ENCODE results near the gene ZFPM1. TPM values are rescaled to one million over a fixed set of nuclear protein-coding genes. Genes with fewer than 3 reads are reported as not detected.

ZFPM1 gene
- polyA plus RNA-seq, 1 experiment, result 0.22 TPM

DNA sequence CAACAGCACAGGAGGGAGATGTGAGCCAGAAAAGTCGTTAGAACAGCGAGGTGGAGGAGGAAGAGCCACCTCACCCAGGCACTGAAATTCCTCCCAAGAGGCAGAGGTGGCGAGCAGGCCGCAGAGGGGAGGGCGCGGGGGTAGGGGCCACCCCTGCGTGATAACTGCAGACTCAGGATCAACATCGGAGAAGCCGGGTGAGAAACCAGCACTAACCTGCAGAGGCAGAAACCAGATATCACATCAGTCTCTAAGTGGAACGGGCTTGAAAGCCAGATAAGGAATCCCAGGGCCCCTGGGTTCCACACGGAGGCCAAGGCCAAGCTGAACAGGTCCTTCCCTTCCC lies 77.8 kb downstream of the ZFPM1 start:
- POLR2A ChIA-PET, result no interaction called here

DNA sequence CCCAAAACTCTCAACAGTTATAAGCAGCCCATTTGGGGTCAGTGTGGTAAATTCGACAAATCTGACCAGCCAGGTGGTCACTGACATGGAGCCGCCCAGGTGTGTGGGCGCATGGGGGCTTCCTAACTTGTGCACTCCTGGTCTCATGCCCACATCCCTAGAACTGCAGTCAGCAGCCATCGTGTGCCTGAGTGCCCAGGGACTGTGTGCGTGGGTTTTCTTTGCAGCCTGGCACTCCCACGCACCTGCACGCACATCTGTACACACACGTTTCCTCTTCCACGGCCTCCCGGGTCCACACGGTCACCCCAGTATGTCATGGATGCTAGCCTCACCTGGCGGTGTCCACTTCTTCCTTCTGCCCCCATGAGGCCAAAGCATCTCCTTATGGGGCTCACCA lies 78.3 kb downstream of the ZFPM1 start:
- Histone ChIP-seq H3K27me3 (ENCODE audit: control insufficient read depth, insufficient read depth, low read length) (no peaks in the 10 kb centered on the region), H3K36me3 (ENCODE audit: control insufficient read depth, insufficient read depth, low read length) (peaks cover 7% of the 10 kb centered on the region), H3K4me3 (ENCODE audit: low read depth, low read length) (no peak overlapping the region)
- ChIA-PET CTCF (no interaction called here), POLR2A (no interaction called here)
- TF ChIP-seq, protein P1, sequence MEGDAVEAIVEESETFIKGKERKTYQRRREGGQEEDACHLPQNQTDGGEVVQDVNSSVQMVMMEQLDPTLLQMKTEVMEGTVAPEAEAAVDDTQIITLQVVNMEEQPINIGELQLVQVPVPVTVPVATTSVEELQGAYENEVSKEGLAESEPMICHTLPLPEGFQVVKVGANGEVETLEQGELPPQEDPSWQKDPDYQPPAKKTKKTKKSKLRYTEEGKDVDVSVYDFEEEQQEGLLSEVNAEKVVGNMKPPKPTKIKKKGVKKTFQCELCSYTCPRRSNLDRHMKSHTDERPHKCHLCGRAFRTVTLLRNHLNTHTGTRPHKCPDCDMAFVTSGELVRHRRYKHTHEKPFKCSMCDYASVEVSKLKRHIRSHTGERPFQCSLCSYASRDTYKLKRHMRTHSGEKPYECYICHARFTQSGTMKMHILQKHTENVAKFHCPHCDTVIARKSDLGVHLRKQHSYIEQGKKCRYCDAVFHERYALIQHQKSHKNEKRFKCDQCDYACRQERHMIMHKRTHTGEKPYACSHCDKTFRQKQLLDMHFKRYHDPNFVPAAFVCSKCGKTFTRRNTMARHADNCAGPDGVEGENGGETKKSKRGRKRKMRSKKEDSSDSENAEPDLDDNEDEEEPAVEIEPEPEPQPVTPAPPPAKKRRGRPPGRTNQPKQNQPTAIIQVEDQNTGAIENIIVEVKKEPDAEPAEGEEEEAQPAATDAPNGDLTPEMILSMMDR (IDR thresholded peaks at IDR 0.05; ENCODE audit: insufficient read depth, low read depth, low read length), result no peak
- DNase-seq (ENCODE audit: low read depth), result no peak

More for the DNA sequence above, 77.8 kb downstream of the ZFPM1 start:
- TF ChIP-seq, protein P1 (IDR thresholded peaks at IDR 0.05; ENCODE audit: insufficient read depth, low read depth, low read length), result no peak
- Histone ChIP-seq H3K36me3 (ENCODE audit: control insufficient read depth, insufficient read depth, low read length) (peaks cover 7% of the 10 kb centered on the region), H3K4me3 (ENCODE audit: low read depth, low read length) (no peak overlapping the region), H3K27me3 (ENCODE audit: control insufficient read depth, insufficient read depth, low read length) (no peaks in the 10 kb centered on the region)
- CTCF ChIA-PET, result no interaction called here
- DNase-seq (ENCODE audit: low read depth), result no peak

DNA sequence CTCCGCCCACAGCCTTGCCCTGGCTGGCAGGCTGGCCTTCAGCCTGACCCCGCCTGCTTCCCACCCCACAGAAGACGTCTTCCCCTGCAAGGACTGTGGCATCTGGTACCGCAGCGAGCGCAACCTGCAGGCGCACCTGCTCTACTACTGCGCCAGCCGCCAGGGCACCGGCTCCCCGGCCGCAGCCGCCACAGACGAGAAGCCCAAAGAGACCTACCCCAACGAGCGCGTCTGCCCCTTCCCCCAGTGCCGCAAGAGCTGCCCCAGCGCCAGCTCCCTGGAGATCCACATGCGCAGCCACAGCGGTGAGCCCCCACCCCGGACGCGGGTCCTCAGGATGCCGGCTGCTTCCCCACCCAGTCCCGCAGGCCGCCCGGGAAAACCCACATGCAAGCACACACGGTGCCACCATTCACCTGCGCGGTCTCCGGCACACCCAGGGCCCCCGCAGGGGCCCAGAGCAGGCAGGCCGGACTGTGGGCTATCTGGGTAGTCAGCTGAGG lies 78.9 kb downstream of the ZFPM1 start:
- POLR2A ChIA-PET, result no interaction called here
- Histone ChIP-seq H3K27me3 (ENCODE audit: control insufficient read depth, insufficient read depth, low read length) (no peaks in the 10 kb centered on the region), H3K4me3 (ENCODE audit: low read depth, low read length) (no peak overlapping the region), H3K36me3 (ENCODE audit: control insufficient read depth, insufficient read depth, low read length) (peaks cover 7% of the 10 kb centered on the region)
- no peak for DNase-seq (ENCODE audit: low read depth)
- CTCF ChIA-PET, result no interaction called here
- TF ChIP-seq, protein P1 (IDR thresholded peaks at IDR 0.05; ENCODE audit: insufficient read depth, low read depth, low read length), result no peak

DNA sequence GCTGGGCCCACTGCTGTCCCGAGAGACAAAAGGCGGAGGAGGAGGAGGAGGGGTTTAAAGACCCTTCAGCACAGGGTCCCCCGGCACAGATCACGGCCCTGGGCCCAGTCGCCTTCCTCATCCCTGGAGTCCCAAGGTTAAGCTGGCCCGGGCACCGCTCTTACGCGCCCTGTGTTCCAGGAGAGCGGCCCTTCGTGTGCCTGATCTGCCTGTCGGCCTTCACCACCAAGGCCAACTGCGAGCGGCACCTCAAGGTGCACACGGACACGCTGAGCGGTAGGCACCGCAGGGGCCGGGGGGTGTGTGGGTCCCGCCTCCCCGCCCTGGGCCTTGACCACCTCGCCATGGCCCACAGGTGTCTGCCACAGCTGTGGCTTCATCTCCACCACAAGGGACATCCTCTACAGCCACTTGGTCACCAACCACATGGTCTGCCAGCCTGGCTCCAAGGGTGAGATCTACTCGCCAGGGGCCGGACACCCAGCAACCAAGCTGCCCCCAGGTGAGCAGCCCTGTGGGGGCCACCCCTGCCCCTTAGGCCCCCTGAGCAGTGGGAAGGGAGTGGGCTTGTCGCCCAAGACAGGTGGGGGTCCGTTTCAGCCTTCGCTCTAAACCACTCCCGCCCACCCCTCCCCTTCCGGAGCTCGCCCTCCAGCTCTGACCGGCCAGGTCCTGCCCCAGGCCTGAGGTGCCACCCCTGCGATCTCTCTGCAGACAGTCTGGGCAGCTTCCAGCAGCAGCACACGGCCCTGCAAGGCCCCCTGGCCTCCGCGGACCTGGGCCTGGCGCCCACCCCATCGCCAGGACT lies 79.6 kb downstream of the ZFPM1 start:
- peaks cover 7% of the 10 kb centered on the region for H3K36me3 ChIP-seq (ENCODE audit: control insufficient read depth, insufficient read depth, low read length)
- H3K4me3 ChIP-seq (ENCODE audit: low read depth, low read length), result no peak overlapping the region
- ChIA-PET CTCF (no interaction called here), POLR2A (no interaction called here)
- TF ChIP-seq, protein P1 (IDR thresholded peaks at IDR 0.05; ENCODE audit: insufficient read depth, low read depth, low read length), result no peak
- DNase-seq (ENCODE audit: low read depth), result no peak
- no peaks in the 10 kb centered on the region for H3K27me3 ChIP-seq (ENCODE audit: control insufficient read depth, insufficient read depth, low read length)

DNA sequence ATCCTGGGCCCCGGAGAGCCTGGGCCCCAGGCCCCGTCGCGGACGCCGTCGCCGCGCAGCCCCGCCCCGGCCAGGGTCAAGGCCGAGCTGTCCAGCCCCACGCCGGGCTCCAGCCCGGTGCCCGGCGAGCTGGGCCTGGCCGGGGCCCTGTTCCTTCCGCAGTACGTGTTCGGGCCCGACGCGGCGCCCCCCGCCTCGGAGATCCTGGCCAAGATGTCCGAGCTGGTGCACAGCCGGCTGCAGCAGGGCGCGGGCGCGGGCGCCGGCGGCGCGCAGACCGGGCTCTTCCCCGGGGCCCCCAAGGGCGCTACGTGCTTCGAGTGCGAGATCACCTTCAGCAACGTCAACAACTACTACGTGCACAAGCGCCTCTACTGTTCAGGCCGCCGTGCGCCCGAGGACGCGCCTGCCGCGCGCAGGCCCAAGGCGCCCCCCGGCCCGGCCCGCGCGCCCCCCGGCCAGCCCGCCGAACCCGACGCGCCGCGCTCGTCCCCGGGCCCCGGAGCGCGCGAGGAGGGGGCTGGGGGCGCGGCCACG lies 80.4 kb downstream of the ZFPM1 start:
- H3K4me3 ChIP-seq (ENCODE audit: low read depth, low read length), result peak overlapping the region; percentile 47
- POLR2A ChIA-PET, result interaction anchor here (0.6 kb wide), 1 partner anchor 754 kb away, joined by 3 read pairs; no protein-coding TSS in a partner anchor
- CTCF ChIA-PET, result interaction anchor here (0.6 kb wide), 1 partner anchor 768 kb away, joined by 3 read pairs; no protein-coding TSS in a partner anchor
- TF ChIP-seq, protein P1 (IDR thresholded peaks at IDR 0.05; ENCODE audit: insufficient read depth, low read depth, low read length), result no peak
- DNase-seq (ENCODE audit: low read depth), result no peak
- H3K27me3 ChIP-seq (ENCODE audit: control insufficient read depth, insufficient read depth, low read length), result peaks cover 2% of the 10 kb centered on the region
- peaks cover 7% of the 10 kb centered on the region for H3K36me3 ChIP-seq (ENCODE audit: control insufficient read depth, insufficient read depth, low read length)
